ENCODE results near the gene ARSK. TPM values are rescaled to one million over a fixed set of nuclear protein-coding genes. Genes with fewer than 3 reads are reported as not detected.

Gene ARSK, protein sequence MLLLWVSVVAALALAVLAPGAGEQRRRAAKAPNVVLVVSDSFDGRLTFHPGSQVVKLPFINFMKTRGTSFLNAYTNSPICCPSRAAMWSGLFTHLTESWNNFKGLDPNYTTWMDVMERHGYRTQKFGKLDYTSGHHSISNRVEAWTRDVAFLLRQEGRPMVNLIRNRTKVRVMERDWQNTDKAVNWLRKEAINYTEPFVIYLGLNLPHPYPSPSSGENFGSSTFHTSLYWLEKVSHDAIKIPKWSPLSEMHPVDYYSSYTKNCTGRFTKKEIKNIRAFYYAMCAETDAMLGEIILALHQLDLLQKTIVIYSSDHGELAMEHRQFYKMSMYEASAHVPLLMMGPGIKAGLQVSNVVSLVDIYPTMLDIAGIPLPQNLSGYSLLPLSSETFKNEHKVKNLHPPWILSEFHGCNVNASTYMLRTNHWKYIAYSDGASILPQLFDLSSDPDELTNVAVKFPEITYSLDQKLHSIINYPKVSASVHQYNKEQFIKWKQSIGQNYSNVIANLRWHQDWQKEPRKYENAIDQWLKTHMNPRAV
- polyA plus RNA-seq (2013, experiment 1 of 2): 9.5 TPM
- polyA plus RNA-seq (2013, experiment 2 of 2): 9.1 TPM

GRCh38 chr5:95554647-95555548 is at the start of gene ARSK, which contains the start of gene SKIC3:
ARSK (plus strand) TSS chr5:95555101; CDS start chr5:95555279, 178 bp downstream.
SKIC3 (minus strand) TSS chr5:95554977; CDS start chr5:95547150, 7,827 bp downstream.
- peak within 1 kb of the TSS; percentile 83 for H3K4me2 ChIP-seq (ENCODE audit: low read length)
- no CpG with 5 or more reads among the region's 63 CpGs for WGBS (ENCODE audit: extremely low coverage, insufficient coverage, low lambda C conversion rate)
- peaks cover 10% of the 10 kb centered on the region for H3K79me2 ChIP-seq (ENCODE audit: control insufficient read depth, insufficient read depth, low read length)
- no peak within 1 kb of the TSS for H3K4ac ChIP-seq (ENCODE audit: low read depth, low read length)
- H3K9ac ChIP-seq (ENCODE audit: low read length): peak within 1 kb of the TSS; percentile 82
- no peak within 1 kb of the TSS for H2AK5ac ChIP-seq (ENCODE audit: low read length)
- H2BK5ac ChIP-seq (ENCODE audit: low read length): peak within 1 kb of the TSS; percentile 69
- peaks cover 11% of the 10 kb centered on the region for H3K79me1 ChIP-seq (ENCODE audit: low read length)
- H4K8ac ChIP-seq (ENCODE audit: low read depth, low read length): no peak within 1 kb of the TSS
- no peak within 1 kb of the TSS for H3K18ac ChIP-seq (ENCODE audit: low read length)
- peak; percentile 100 for DNase-seq
- peaks cover 6% of the 10 kb centered on the region for H3K4me1 ChIP-seq (ENCODE audit: control insufficient read depth, low read depth, low read length)
- no peaks in the 10 kb centered on the region for H3K36me3 ChIP-seq (ENCODE audit: control insufficient read depth, insufficient read depth, low read length)
- peak within 1 kb of the TSS; percentile 85 for H3K27ac ChIP-seq (ENCODE audit: low read depth, low read length)
- no peak within 1 kb of the TSS for H2BK120ac ChIP-seq (ENCODE audit: low read depth, low read length)
- no peak within 1 kb of the TSS for H2BK15ac ChIP-seq (replicated peaks; ENCODE audit: low read depth)
- H3K56ac ChIP-seq (ENCODE audit: low read length): peak within 1 kb of the TSS; percentile 95
- no peak within 1 kb of the TSS for H3K23ac ChIP-seq (ENCODE audit: low read length)
- no peak within 1 kb of the TSS for H4K5ac ChIP-seq (ENCODE audit: low read length)
- peak within 1 kb of the TSS; percentile 83 for H3K4me3 ChIP-seq (ENCODE audit: low read length)
- no peaks in the 10 kb centered on the region for H3K27me3 ChIP-seq (ENCODE audit: insufficient read depth, low read length, poor library complexity)

DNA sequence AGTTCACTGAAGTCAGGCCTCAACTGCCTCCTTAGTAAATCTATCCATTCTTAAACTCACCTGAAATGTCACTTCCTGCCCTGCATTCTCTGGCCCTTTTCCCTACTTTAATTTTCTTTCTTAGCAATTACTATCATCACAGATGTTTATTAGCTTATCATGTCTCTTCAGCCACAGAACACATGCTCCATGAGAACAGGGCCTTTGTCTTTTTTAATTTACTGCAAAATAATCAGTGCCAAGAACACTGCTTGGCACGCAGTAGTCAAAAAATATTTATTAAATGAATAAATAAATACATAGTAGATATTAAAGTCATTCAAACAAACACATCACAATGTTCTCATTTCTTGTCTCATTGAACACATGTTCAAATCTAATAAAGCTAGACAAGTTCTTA is 46.4 kb upstream of the ARSK start:
- H4K5ac ChIP-seq (ENCODE audit: low read length): no peak overlapping the region
- H3K23ac ChIP-seq (ENCODE audit: low read length): no peak overlapping the region
- H3K18ac ChIP-seq (ENCODE audit: low read length): no peak overlapping the region
- no peak for DNase-seq
- H2BK5ac ChIP-seq (ENCODE audit: low read length): no peak overlapping the region
- WGBS (ENCODE audit: extremely low coverage, insufficient coverage, low lambda C conversion rate): no CpG with 5 or more reads among the region's 1 CpG
- H3K79me1 ChIP-seq (ENCODE audit: low read length): no peaks in the 10 kb centered on the region
- no peaks in the 10 kb centered on the region for H3K36me3 ChIP-seq (ENCODE audit: control insufficient read depth, insufficient read depth, low read length)
- H3K79me2 ChIP-seq (ENCODE audit: control insufficient read depth, insufficient read depth, low read length): no peaks in the 10 kb centered on the region
- H3K9ac ChIP-seq (ENCODE audit: low read length): no peak overlapping the region
- H2BK120ac ChIP-seq (ENCODE audit: low read depth, low read length): no peak overlapping the region
- peaks cover 3% of the 10 kb centered on the region for H3K4me1 ChIP-seq (ENCODE audit: control insufficient read depth, low read depth, low read length)
- H3K4ac ChIP-seq (ENCODE audit: low read depth, low read length): no peak overlapping the region
- H3K4me3 ChIP-seq (ENCODE audit: low read length): no peak overlapping the region
- no peak overlapping the region for H3K56ac ChIP-seq (ENCODE audit: low read length)
- H2AK5ac ChIP-seq (ENCODE audit: low read length): no peak overlapping the region
- no peak overlapping the region for H3K27ac ChIP-seq (ENCODE audit: low read depth, low read length)
- no peaks in the 10 kb centered on the region for H3K27me3 ChIP-seq (ENCODE audit: insufficient read depth, low read length, poor library complexity)
- H4K8ac ChIP-seq (ENCODE audit: low read depth, low read length): no peak overlapping the region
- no peak overlapping the region for H2BK15ac ChIP-seq (replicated peaks; ENCODE audit: low read depth)
- no peak overlapping the region for H3K4me2 ChIP-seq (ENCODE audit: low read length)

GRCh38 chr5:95511606-95512005 is 43.3 kb upstream of the ARSK start:
- Histone ChIP-seq H2BK120ac (ENCODE audit: low read depth, low read length) (no peak overlapping the region), H3K79me1 (ENCODE audit: low read length) (no peaks in the 10 kb centered on the region), H3K27me3 (ENCODE audit: insufficient read depth, low read length, poor library complexity) (no peaks in the 10 kb centered on the region), H2BK5ac (ENCODE audit: low read length) (no peak overlapping the region), H3K4ac (ENCODE audit: low read depth, low read length) (no peak overlapping the region), H4K8ac (ENCODE audit: low read depth, low read length) (no peak overlapping the region), H3K4me1 (ENCODE audit: control insufficient read depth, low read depth, low read length) (peaks cover 3% of the 10 kb centered on the region), H3K9ac (ENCODE audit: low read length) (no peak overlapping the region), H4K5ac (ENCODE audit: low read length) (no peak overlapping the region), H3K23ac (ENCODE audit: low read length) (no peak overlapping the region), H3K56ac (ENCODE audit: low read length) (no peak overlapping the region), H2AK5ac (ENCODE audit: low read length) (no peak overlapping the region), H3K18ac (ENCODE audit: low read length) (no peak overlapping the region), H3K4me2 (ENCODE audit: low read length) (no peak overlapping the region), H3K79me2 (ENCODE audit: control insufficient read depth, insufficient read depth, low read length) (no peaks in the 10 kb centered on the region), H2BK15ac (replicated peaks; ENCODE audit: low read depth) (no peak overlapping the region), H3K36me3 (ENCODE audit: control insufficient read depth, insufficient read depth, low read length) (no peaks in the 10 kb centered on the region), H3K27ac (ENCODE audit: low read depth, low read length) (no peak overlapping the region), H3K4me3 (ENCODE audit: low read length) (no peak overlapping the region)
- no peak for DNase-seq
- no CpG with 5 or more reads among the region's 1 CpG for WGBS (ENCODE audit: extremely low coverage, insufficient coverage, low lambda C conversion rate)

- Histone ChIP-seq H4K5ac (ENCODE audit: low read length) (no peak overlapping the region), H3K18ac (ENCODE audit: low read length) (no peak overlapping the region), H2BK5ac (ENCODE audit: low read length) (no peak overlapping the region), H3K79me2 (ENCODE audit: control insufficient read depth, insufficient read depth, low read length) (no peaks in the 10 kb centered on the region), H2AK5ac (ENCODE audit: low read length) (no peak overlapping the region), H2BK15ac (replicated peaks; ENCODE audit: low read depth) (no peak overlapping the region), H2BK120ac (ENCODE audit: low read depth, low read length) (no peak overlapping the region), H3K4me3 (ENCODE audit: low read length) (no peak overlapping the region), H3K23ac (ENCODE audit: low read length) (no peak overlapping the region), H3K79me1 (ENCODE audit: low read length) (no peaks in the 10 kb centered on the region), H3K36me3 (ENCODE audit: control insufficient read depth, insufficient read depth, low read length) (no peaks in the 10 kb centered on the region), H3K27me3 (ENCODE audit: insufficient read depth, low read length, poor library complexity) (no peaks in the 10 kb centered on the region), H3K4me2 (ENCODE audit: low read length) (no peak overlapping the region), H3K4me1 (ENCODE audit: control insufficient read depth, low read depth, low read length) (no peaks in the 10 kb centered on the region), H3K9ac (ENCODE audit: low read length) (no peak overlapping the region), H3K4ac (ENCODE audit: low read depth, low read length) (no peak overlapping the region), H3K56ac (ENCODE audit: low read length) (no peak overlapping the region), H3K27ac (ENCODE audit: low read depth, low read length) (no peak overlapping the region), H4K8ac (ENCODE audit: low read depth, low read length) (no peak overlapping the region)
- WGBS (ENCODE audit: extremely low coverage, insufficient coverage, low lambda C conversion rate): no CpG with 5 or more reads among the region's 2 CpGs
- DNase-seq: no peak
Observed at GRCh38 chr5:95518417-95518816, 36.5 kb upstream of the ARSK start.

DNA sequence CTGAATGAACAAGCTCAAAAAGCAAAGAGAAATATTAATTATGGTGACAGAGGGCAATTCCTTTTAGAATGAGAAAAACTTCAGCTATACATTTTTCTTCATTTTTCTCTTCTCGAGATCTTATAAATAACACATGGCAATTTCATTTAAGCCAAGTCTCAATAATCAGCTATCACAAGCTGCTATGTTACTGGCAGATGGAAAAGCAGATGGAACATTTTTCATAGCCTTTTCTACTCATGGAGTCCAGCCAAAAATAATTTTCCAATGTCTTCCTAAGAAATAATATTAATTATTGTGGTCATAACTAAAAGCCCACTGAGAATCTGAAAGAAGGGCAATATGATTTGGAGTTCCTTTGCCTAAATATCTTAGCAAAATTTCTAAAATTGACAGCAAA is 35.8 kb upstream of the ARSK start:
- H3K4me2 ChIP-seq (ENCODE audit: low read length): no peak overlapping the region
- H3K27me3 ChIP-seq (ENCODE audit: insufficient read depth, low read length, poor library complexity): no peaks in the 10 kb centered on the region
- H3K23ac ChIP-seq (ENCODE audit: low read length): no peak overlapping the region
- H3K56ac ChIP-seq (ENCODE audit: low read length): no peak overlapping the region
- DNase-seq: no peak
- H3K4me1 ChIP-seq (ENCODE audit: control insufficient read depth, low read depth, low read length): no peaks in the 10 kb centered on the region
- H3K27ac ChIP-seq (ENCODE audit: low read depth, low read length): no peak overlapping the region
- H2BK5ac ChIP-seq (ENCODE audit: low read length): no peak overlapping the region
- no peaks in the 10 kb centered on the region for H3K79me2 ChIP-seq (ENCODE audit: control insufficient read depth, insufficient read depth, low read length)
- no peaks in the 10 kb centered on the region for H3K36me3 ChIP-seq (ENCODE audit: control insufficient read depth, insufficient read depth, low read length)
- no peak overlapping the region for H3K18ac ChIP-seq (ENCODE audit: low read length)
- no peak overlapping the region for H3K4ac ChIP-seq (ENCODE audit: low read depth, low read length)
- H4K8ac ChIP-seq (ENCODE audit: low read depth, low read length): no peak overlapping the region
- H3K79me1 ChIP-seq (ENCODE audit: low read length): no peaks in the 10 kb centered on the region
- H2BK15ac ChIP-seq (replicated peaks; ENCODE audit: low read depth): no peak overlapping the region
- H2BK120ac ChIP-seq (ENCODE audit: low read depth, low read length): no peak overlapping the region
- no peak overlapping the region for H3K4me3 ChIP-seq (ENCODE audit: low read length)
- H4K5ac ChIP-seq (ENCODE audit: low read length): no peak overlapping the region
- no CpG with 5 or more reads among the region's 1 CpG for WGBS (ENCODE audit: extremely low coverage, insufficient coverage, low lambda C conversion rate)
- no peak overlapping the region for H3K9ac ChIP-seq (ENCODE audit: low read length)
- no peak overlapping the region for H2AK5ac ChIP-seq (ENCODE audit: low read length)

Data from mesendoderm (in vitro differentiated cells).